HG02938 (cell line): ENCODE measurements around the gene RAD9B.
A peak's percentile ranks its signal among the peaks of the same experiment; 100 is the strongest.
"Not testable (repeated sequence)": the region's sequence is repeated elsewhere in the genome, so short reads cannot be mapped to it uniquely, and the experiment has no call there.

ENCODE experiments used
- ATAC-seq: cut with Tn5 transposase; IDR thresholded peaks from one replicate; pipeline ENCODE4 v1.9.1; 2021; ENCODE audit warnings: mild to moderate bottlenecking, moderate library complexity; ENCODE audit not compliant: unreplicated experiment

Gene RAD9B

DNA sequence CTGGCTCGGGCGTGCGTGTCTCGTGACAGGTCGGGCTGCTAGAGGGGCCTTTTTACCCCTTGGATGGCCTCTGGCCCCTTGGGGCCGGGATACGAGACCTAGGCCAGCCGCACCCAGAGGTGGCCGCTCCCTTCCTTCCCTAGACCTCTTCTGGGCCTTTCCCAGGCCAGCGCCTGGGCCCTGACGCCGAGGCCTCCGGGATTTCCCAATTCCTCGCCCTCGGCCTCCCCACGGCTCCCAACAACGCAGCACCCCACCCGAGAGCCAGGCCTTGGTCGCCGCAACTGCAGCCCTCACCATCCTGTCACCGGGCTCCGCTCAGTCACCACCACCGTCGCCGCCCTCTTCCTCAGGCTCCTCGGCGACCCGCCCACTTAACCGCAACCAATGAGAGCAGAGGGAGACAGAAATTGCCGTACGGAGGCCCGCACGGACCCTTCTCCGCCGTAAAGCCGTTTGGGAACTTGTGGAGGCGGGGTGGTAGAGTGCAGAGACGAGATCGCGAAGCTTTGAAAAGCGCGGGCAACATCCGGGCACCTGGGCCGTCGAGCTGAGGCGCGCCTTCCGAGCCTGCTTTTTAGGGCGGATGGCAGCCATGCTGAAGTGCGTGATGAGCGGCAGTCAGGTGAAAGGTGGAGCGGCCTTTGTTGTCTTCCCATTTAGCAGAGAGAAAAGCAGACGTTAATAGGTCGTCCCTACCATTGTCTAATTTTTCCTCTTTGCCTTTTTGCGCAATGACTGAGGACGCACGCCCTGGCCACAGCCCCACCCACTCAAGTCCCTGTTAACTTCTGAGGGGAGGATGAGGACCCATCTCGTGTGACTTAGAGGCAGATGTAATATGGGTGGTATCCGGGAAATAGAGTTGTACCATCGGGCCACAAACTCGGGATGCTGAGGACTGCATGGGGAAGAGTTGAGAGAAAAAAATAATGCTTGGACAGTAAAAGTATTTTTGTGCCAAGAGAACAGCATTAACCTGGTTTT lies at the start of gene RAD9B, which contains the start of gene VPS29:
TSS of gene RAD9B (plus strand) at position 580 of the 987 bp plus-strand sequence. CDS start at position 587, 7 bp downstream.
TSS of gene VPS29 (minus strand) at position 360 of the 987 bp plus-strand sequence. CDS start at position 300, 60 bp downstream.
- ATAC-seq: peak; percentile 94

DNA sequence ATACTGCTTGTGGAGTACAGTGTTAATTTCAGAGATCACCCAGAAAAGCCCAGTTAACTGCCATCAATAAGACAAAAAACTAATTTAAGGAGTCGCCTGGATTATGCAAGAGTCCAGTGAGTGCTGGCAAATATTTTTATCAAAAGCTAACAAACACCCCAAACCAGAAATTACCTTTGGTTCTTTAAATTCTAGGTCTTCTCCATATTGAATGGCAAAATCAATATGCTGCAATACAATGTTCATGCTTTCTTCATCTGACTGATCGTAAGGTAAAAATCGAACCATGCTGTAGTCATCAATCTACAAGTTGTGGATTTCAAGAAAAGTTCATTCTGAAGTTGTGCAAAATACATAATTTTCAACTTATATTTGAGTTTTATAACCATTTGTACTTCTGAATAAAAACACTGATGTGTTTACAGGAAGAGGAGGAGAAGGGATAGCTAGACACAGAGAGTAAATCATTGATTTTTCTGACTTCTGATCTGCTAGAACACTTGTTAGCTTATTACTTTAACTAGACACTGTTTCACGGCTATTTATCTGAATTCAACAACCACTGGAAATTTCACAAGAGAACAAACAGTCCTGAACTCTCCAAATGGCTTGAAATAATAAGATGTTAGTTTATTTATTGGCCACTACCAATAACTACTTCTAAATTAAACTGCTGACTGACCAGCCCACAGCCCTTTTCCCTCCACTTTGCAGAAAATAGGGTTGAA lies 48.4 kb upstream of the RAD9B start:
- no peak for ATAC-seq

DNA sequence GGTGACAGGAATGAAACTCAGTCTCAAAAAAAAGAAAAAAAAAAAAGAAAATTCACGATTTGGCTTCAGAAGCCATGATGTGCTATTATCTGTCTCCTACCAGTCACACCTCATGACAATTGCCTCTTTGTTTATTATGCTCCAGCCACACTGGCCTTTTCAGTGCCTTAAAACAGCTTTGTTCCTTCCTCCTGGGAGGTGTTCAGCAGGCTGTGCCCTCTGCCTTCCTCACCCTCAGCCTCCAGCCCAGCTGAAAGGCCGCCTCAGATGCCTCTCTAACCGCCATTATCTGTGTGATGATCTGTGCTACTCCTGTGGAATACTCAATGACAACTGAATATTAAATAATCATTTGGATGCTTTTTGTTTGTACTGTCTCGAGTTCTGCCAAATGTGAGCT lies 43.4 kb upstream of the RAD9B start:
- no peak for ATAC-seq

DNA sequence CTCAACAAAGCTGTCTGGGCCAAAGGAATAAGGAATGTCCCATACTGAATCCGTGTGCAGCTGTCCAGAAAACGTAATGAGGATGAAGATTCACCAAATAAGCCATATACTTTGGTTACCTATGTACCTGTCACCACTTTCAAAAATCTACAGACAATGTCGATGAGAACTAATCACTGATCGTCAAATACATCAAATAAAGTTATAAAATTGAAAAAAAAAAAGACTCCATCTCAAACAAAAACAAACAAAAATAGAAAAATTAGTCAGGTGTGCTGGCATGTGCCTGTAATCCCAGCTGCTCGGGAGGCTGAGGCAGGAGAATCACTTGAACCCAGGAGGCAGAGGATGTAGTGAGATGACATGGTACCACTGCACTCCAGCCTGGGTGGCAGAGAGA lies 40.9 kb upstream of the RAD9B start:
- not testable (repeated sequence) for ATAC-seq

DNA sequence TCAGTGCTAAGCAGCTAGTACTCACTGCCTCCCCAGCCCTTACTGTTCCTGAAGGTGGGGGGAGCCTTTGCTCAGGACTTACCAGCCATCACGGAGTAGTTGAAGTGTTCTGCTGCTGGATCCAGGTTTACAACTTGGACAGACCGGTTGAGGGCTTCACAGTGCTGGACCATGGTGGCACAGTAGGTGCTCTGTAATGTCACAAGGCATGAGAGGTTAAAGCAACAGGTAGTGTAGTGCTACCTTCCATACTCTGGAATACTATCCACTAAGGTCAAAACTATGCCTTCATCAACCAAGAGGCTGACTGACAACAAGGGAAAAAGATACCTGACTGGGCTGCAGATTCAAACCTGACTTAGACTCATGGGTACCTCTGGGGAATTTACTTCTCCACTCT lies 37.1 kb upstream of the RAD9B start:
- ATAC-seq: no peak

DNA sequence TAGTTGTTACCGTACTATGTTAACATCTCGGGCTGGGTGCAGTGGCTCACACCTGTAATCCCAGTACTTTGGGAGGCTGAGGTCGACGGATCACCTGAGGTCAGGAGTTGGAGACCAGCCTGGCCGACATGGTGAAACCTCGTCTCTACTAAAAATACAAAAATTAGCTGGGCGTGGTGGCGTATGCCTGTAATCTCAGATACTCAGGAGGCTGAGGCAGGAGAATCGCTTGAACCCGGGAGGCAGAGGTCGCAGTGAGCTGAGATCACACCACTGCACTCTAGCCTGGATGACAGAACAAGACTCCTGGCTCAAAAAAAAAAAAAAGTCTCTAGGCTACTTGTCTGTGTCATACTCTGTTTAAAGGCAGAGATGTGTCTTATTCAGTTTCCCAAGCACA lies 36.4 kb upstream of the RAD9B start:
- not testable (repeated sequence) for ATAC-seq

DNA sequence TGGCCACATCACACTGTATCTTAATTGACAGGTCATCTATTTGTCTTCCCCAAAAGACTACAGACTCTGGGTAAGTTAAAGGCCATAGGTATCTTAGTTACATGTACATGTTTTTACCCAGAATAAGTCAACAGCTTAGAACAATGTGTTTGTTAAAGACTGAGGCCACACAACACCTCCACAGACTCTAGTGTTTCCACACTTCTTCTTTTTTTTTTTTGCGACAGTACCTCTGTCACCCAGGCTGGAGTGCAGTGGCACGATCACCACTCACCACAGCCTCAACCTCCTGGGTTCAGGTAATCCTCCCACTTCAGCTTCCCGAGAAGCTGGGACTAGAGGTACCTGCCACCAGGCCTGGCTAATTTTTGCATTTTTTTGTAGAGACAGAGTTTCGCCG lies 35.3 kb upstream of the RAD9B start:
- no peak for ATAC-seq

DNA sequence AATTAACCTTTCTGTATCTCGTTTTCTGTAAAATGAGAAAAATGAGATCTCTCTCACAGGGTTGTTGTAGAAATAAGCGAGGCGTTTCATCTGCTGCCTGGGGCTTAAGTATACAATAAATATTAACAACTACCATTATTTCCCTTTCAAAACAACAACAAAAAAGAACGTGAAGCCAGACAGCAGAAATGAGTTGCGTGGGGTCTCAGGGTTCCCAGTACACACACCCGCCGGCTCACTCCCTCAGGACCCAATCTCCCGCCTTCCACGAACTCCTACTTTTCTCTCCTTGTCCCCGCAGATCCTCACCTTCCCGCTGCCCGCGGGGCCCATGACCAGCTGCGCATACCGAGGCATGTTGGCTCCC lies 34.3 kb upstream of the RAD9B start:
- no peak for ATAC-seq

DNA sequence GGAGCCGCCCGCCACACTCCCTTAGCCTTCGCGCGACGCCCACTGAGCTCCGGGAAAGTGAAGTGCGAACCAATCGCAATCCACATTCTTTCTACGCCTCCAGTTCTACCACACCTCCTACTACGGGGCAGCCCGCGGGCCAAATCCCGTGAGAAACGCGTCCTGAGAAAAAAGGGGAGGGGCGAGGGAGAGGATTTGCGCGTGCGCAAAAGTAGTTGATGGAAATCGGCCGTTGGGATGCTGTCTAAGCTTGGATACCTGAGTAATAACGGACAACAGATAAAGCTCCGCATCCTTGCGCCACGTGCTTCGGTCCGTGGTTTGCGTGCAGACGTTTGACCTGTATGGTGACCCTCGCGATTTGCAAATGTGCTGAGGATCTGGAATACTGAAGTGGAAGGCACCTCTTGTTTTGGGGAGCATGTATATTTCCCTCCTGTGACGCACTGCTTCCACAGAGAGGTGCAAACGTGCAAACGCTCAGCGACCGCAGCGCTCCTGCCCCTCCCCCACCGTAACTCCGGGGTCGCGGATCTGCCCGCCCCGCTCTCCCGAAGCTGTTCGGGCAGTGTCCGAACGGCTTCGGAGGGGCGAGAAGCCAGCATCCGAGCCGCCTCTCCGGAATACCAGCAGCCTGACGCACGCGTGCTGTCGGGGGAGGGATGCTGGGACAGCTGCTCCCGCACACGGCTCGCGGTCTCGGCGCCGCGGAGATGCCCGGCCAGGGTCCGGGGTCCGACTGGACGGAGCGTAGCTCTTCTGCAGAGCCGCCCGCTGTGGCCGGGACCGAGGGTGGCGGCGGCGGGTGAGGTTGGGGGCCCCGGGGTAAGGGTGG lies 33.7 kb upstream of the RAD9B start, which contains the start of the genes FAM216A and GPN3:
TSS of gene FAM216A (plus strand) at position 632 of the 835 bp plus-strand sequence. CDS start at position 663, 31 bp downstream.
TSS of gene GPN3 (minus strand) at position 44 of the 835 bp plus-strand sequence. CDS start 54 bp downstream, outside the sequence.
- peak; percentile 73 for ATAC-seq

DNA sequence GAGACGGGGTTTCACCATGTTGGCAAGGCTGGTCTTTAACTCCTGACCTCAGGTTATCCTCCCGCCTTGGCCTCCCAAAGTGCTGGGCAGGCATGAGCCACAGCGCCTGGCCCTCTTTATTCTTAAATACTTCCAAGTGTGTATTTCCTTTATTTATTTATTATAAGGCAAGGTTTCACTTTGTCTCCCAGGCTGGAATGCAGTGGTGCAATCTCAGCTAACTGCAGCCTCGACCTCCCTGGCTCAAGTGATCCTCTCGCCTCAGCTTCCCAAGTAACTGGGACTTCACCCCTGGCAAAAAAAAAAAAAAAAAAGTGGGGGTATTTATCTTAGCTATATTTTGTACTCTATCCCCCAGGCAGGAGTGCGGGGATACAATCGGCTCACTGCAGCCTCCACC lies 26.7 kb upstream of the RAD9B start:
- ATAC-seq: no peak

DNA sequence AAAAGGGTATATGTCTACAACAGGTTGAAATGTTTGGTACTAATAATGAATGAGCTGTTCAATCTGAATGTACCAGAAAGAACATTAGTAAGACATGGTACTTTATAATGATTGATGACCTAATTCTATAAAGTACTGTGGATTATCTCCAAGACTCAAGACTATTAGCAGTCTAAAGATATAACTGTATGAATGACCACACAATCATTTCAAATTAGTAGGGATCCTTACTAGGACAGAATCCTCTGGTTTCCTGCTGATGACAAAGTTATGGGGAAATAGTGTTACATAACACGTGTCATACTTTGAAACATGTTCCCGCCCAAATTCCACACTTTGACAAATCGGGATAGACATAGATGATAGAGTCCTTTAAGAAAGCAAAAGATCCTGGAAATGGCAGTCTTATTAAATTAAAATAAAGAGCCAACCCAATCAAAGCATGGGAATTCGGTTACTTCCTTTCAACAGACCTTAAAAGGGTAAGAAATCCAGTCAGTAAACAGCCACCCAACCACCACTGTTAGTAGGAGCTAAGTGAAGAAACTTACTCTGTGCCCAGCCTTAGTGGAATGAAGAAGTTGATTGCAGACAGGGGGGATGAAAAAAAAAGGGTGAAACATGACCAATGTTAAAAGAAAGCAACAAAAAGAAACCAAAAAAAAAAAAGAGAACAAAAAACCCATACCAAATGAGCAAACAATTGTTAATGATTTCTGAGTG lies 3.0 kb upstream of the RAD9B start:
- no peak for ATAC-seq

DNA sequence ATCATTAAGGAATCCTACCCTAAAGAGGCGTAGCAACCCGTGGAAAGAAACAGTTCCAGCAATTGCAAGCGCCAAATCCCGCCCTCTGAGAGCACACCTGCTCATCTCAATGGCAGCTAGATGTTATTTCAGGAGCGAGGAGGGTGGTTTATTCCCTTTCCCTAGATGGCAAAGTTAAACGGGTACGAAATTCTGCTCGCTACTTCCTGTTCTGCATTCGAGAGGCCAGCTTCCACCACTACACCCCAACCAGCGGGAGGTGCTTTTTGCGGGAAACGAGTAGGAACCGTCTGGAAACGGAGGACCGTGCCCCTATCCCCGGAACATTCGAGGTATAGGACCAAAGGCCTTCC lies 756 bp upstream of the RAD9B start:
- no peak for ATAC-seq

DNA sequence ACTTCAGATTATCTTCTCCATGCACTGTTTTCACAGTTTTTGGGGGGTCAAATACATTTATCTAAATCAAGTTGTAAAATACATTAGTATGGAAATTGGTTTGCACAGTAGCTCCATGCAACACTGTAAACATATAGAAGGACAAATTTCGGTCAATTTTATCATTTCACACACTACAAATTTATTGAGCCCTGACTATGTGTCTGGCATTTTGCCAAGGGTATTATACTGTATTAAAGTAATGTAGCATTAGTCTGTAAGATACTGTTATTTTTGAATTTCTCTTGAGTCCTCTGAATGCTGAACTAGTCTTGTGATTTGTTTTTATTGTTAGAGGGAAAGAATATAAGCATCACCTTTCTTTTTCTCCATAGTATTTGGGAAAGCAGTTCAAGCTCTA lies 1.3 kb downstream of the RAD9B start:
- no peak for ATAC-seq

DNA sequence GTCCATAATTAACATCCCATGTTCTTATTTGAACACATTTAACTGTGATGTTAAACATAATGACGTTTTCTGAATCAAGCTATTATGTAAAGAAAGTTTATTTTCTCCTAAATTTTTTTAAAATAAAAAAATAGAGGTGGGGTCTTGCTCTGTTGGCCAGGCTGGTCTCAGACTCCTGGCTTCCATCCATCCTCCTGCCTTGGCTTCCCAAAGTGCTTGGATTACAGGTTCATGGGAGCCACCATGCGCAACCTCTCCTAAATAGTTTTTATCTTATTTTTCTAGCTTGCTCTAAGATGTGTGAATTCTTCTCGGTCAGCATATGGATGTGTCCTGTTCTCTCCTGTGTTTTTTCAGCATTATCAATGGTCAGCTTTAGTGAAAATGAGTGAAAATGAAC lies 3.2 kb downstream of the RAD9B start:
- no peak for ATAC-seq

DNA sequence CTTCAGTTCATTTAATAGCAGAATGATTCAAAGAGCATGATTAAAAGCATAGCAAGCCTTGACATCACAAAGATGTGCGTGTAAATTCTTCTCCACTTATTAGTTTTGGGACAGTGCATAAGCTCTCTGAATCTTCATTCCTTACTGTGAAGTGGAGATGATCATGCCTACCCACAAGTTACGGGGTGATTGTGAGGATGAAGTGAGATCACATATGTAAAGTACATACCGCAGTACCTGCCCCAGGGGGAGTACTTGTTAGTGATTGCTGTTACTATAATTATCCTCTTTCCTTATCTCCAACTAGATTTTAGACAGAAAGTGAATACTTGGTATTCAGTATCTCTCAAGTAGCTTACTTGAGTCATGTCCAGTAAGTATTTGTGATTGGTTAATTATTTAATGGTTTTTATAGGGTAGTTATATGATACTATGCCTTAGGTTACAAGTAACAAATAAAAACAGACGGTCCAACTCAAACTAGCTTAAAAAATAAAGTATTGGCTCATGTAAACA lies 6.0 kb downstream of the RAD9B start:
- no peak for ATAC-seq

DNA sequence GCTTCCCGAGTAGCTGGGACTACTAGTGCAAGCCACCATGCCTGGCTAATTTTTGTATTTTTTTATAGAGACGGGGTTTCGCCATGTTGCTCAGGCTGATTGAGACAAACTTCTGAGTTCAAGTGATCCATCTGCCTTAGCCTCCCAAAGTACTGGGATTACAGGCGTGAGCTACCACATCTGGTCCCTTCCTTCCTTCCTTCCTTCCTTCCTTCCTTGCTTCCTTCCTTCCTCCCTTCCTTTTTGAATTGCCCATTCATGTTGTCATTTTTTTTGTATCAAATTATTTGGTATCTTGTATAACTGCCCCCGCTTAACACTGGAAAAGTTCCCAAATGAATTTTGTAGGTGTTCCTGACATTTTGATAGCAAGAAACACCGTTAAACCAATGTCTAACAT lies 11.7 kb downstream of the RAD9B start:
- no peak for ATAC-seq

DNA sequence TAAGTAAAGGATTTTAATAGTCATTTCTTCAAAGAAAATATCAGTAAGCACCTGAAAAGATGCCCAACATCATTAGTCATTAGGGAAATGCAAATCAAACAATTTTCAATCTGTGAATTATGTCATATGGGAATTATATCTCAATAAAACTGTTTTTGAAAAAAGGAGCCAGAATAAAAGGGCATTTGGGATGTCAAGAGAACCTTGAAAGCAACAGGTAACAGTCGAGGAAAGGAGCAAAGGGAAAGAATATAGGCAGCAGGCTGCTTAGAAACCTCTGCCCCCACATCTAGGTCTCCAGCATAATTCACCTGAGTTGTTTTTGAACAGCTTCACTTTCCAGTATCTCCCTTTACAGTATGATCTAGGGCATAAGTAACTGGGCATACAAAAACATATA lies 12.2 kb downstream of the RAD9B start:
- no peak for ATAC-seq

DNA sequence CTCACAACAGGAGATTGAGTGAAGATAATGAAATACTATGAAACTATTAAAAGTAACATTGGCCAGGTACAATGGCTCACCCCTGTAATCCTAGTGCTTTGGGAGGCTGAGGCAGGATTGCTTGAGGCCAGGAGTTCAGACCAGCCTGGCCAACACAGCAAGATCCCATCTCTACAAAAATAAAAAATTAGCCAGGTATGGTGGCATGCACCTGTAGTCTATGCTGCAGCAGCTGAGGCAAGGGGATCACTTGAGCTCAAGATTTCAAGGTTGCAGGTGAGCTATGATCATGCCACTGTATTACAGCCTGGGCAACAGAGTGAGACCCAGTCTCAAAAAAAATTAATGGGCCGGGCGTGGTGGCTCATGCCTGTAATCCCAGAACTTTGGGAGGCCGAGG lies 14.9 kb downstream of the RAD9B start:
- ATAC-seq: no peak

DNA sequence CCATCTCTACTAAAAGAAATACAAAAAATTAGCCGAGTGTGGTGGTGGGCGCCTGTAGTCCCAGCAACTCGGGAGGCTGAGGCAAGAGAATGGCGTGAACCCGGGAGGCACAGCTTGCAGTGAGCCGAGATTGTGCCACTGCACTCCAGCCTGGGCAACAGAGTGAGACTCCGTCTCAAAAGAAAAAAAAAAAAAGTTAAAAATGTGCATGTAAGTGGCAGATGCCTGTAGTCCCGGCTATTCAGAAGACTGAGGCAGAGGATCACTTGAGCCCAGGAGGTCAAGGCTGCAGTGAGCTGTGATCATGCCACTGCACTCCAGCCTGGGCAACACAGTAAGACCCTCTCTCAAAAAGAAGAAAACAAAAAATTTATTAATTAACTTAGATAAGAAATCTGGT lies 15.9 kb downstream of the RAD9B start:
- ATAC-seq: not testable (repeated sequence)
